Body of pancreas (tissue), 4 donors: ENCODE measurements around the gene ALG12.

Experiments used
- CTCF ChIP-seq, 7 experiments: fragments of 450-650 bp in 4 of 7; fragments of 200-600 bp in 3 of 7; sonication (generic) in 3 of 7; IDR thresholded peaks; one replicate each; pipeline ENCODE4 v1.5.1; 2016 to 2019; ENCODE audit warnings: antibody characterized with exemption in 7 of 7
- POLR2A ChIP-seq, 3 donors: fragments of 450-650 bp; IDR thresholded peaks; one replicate each; pipeline ENCODE4 v1.6.1; 2016; ENCODE audit warnings: antibody characterized with exemption in 3 of 3, mild to moderate bottlenecking in 2 of 3

GRCh38 chr22:49944399-49944891 is 26.2 kb upstream of the ALG12 start:
- no peak for TF ChIP-seq CTCF (IDR thresholded peaks at IDR 0.05)
- no peak for TF ChIP-seq POLR2A (IDR thresholded peaks at IDR 0.05)
